ENCODE data around the gene SUPT5H.

GRCh38 chr19:39470724-39471339 lies 25.4 kb downstream of the SUPT5H start:
- no peak for TF ChIP-seq CTCF (conservative IDR thresholded peaks at IDR 0.05; ENCODE audit: low read depth, low read length)
- no peak for TF ChIP-seq POLR2A (IDR thresholded peaks at IDR 0.05; ENCODE audit: low read depth, low read length)
- TF ChIP-seq RCOR1 (IDR thresholded peaks at IDR 0.05; ENCODE audit: insufficient replicate concordance, low read length) = no peak
- TF ChIP-seq USF2 (IDR thresholded peaks at IDR 0.05; ENCODE audit: low read depth, low read length) = no peak
- no peak for TF ChIP-seq SMC3 (IDR thresholded peaks at IDR 0.05; ENCODE audit: low read depth, low read length)
- TF ChIP-seq CEBPB (IDR thresholded peaks at IDR 0.05; ENCODE audit: low read depth, low read length) = no peak; the same call in 1 of the 2 replicates
- no peak for TF ChIP-seq RFX5 (IDR thresholded peaks at IDR 0.05; ENCODE audit: low read depth, low read length)
